ENCODE data around the gene RHOT2. TPM values are rescaled to one million over a fixed set of nuclear protein-coding genes. Genes with fewer than 3 reads are reported as not detected.

The RHOT2 gene
- total and polyA plus RNA-seq, 9 of the 15 experiments (the other 6 are each of a cell fraction or from before 2014, with no cell fraction given) = 5.0 to 373 (median 112) TPM

GRCh38 chr16:667113-667779, 686 bp upstream of the RHOT2 start:
- intact Hi-C loops (cut with micrococcal nuclease) (loop anchor here (5.0 to 10.0 kb wide), 2 partner anchors 90 to 272 kb away; partner anchors contain the start of gene NME4), in situ Hi-C loops (cut with MboI) (loop anchor here (5.0 kb wide), 1 partner anchor 90 kb away; no protein-coding TSS in a partner anchor)
- H3K79me2 ChIP-seq (ENCODE audit: control insufficient read depth, insufficient read depth, low read length) = peaks cover 25% of the 10 kb centered on the region
- H3K9me1 ChIP-seq (ENCODE audit: control insufficient read depth, insufficient read depth, low read length) = no peaks in the 10 kb centered on the region
- no TSS peak for BruUV-seq (replicated peaks)
- no peaks in the 10 kb centered on the region for H3K9me3 ChIP-seq (replicated peaks; ENCODE audit: control insufficient read depth, insufficient read depth, low read depth, low read length)
- H3K4me2 ChIP-seq (ENCODE audit: insufficient read depth, low read length) = peak overlapping the region; percentile 55
- ChIA-PET POLR2A (interaction anchor here (0.6 kb wide), 2 partner anchors 11 to 625 kb away, joined by 3 read pairs; no protein-coding TSS in a partner anchor), CTCF (ENCODE audit: low intra/inter-chr PET ratio) (interaction anchor here (1.5 kb wide), 1 partner anchor 31 kb away, joined by 7 read pairs; the partner anchor contains the start of gene METTL26)
- H3K4me3 ChIP-seq = no peak overlapping the region
- peak overlapping the region; percentile 91 for H2AFZ ChIP-seq (ENCODE audit: low read depth, low read length)
- no peaks in the 10 kb centered on the region for H3K27me3 ChIP-seq (ENCODE audit: control insufficient read depth in 2 of 2, insufficient read depth in 2 of 2, low read length in 2 of 2)
- H3K27ac ChIP-seq (ENCODE audit: extremely low read depth, low read depth, low read length) = peak overlapping the region; percentile 60
- FAIRE-seq (no peak), ATAC-seq (no peak), DNase-seq (ENCODE audit: extremely low read depth in 1 of 4, low spot score in 3 of 4) (no peak)
- H3K36me3 ChIP-seq (ENCODE audit: control insufficient read depth, insufficient read depth, low read length) = peaks cover 34% of the 10 kb centered on the region
- peak overlapping the region; percentile 88 to 98 for H3K9ac ChIP-seq (ENCODE audit: insufficient read depth in 1 of 2, low read depth in 2 of 2, low read length in 2 of 2)
- 75% methylated on average over 21 of the region's 22 CpGs for WGBS (ENCODE audit: insufficient coverage, low coverage, missing lambda C conversion rate)
- H3K4me1 ChIP-seq (replicated peaks in 1 of 2; ENCODE audit: control insufficient read depth in 2 of 2, insufficient read depth in 2 of 2, low read length in 2 of 2) = peaks cover 11 to 91% of the 10 kb centered on the region in 2 experiments; a peak in 4 of 5 replicates
- H4K20me1 ChIP-seq (replicated peaks; ENCODE audit: control insufficient read depth, insufficient read depth, low read length) = no peaks in the 10 kb centered on the region
- TF ChIP-seq KAT7 (CRISPR knock-in tag; IDR thresholded peaks at IDR 0.05; ENCODE audit: borderline replicate concordance) (no peak), NR1H2 (CRISPR knock-in tag; IDR thresholded peaks at IDR 0.05) (no peak), THAP12 (CRISPR knock-in tag; IDR thresholded peaks at IDR 0.05) (0 out of 2 replicates have a peak, but pooled peaks have one; percentile 9), ZFP91 (CRISPR knock-in tag; IDR thresholded peaks at IDR 0.05) (no peak), MXI1 (IDR thresholded peaks at IDR 0.05; ENCODE audit: low read depth, low read length) (no peak), ZNF134 (CRISPR knock-in tag; conservative IDR thresholded peaks at IDR 0.05) (no peak), ETS1 (conservative IDR thresholded peaks at IDR 0.05; ENCODE audit: control insufficient read depth, low read depth, low read length) (0 out of 2 replicates have a peak, but pooled peaks have one; percentile 24), ZC3H8 (IDR thresholded peaks at IDR 0.05) (no peak), ARID3A (IDR thresholded peaks at IDR 0.05; ENCODE audit: borderline replicate concordance, low read depth, low read length) (no peak), SRSF7 (optimal IDR thresholded peaks at IDR 0.05; ENCODE audit: low read depth, low read length) (no peak), USF2 (CRISPR knock-in tag; IDR thresholded peaks at IDR 0.05) (no peak), NFE2 (IDR thresholded peaks at IDR 0.05; ENCODE audit: low read depth) (no peak)

Measured in K562 (cell line).